Bronchial epithelial cell (primary cell): Measurements from ENCODE around the gene EML6. TPM values are rescaled to one million over a fixed set of nuclear protein-coding genes. Genes with fewer than 3 reads are reported as not detected.

Experiments used
- DNase-seq: peaks from one replicate; pipeline ENCODE4 v3.0.0-alpha.2; 2010; ENCODE audit warnings: low read depth
- FAIRE-seq: peaks from 2 replicates; lab custom pipeline; 2011; peaks lifted over from hg19 to GRCh38; lab: Jason Lieb, UNC
- H3K27me3 ChIP-seq: 2 replicates; pipeline ENCODE4 v1.5.1; 2011; ENCODE audit warnings: low read length; ENCODE audit not compliant: control insufficient read depth, insufficient read depth
- H3K36me3 ChIP-seq: 2 replicates; pipeline ENCODE4 v1.5.1; 2011; ENCODE audit warnings: low read length; ENCODE audit not compliant: control insufficient read depth, insufficient read depth
- H3K4me3 ChIP-seq: 2 replicates; pipeline ENCODE4 v1.5.1; 2011; ENCODE audit warnings: mild to moderate bottlenecking, low read depth, low read length, control low read depth
- total RNA-seq: library from RNA; depleted of rRNA; stranded (reverse); fragments of >200 nt; gene quantifications from 2 replicates; pipeline ENCODE4 v1.2.1, GENCODE V29; 2014
- TF ChIP-seq, protein P1 (sequence below): IDR thresholded peaks from 2 replicates; pipeline ENCODE4 v1.5.1; 2011; ENCODE audit warnings: mild to moderate bottlenecking, moderate library complexity, low read length, control low read depth, inconsistent platforms; ENCODE audit not compliant: insufficient read depth, severe bottlenecking

Gene EML6
- total RNA-seq, 1 donor from 2014 or later, result 0.53 TPM

DNA sequence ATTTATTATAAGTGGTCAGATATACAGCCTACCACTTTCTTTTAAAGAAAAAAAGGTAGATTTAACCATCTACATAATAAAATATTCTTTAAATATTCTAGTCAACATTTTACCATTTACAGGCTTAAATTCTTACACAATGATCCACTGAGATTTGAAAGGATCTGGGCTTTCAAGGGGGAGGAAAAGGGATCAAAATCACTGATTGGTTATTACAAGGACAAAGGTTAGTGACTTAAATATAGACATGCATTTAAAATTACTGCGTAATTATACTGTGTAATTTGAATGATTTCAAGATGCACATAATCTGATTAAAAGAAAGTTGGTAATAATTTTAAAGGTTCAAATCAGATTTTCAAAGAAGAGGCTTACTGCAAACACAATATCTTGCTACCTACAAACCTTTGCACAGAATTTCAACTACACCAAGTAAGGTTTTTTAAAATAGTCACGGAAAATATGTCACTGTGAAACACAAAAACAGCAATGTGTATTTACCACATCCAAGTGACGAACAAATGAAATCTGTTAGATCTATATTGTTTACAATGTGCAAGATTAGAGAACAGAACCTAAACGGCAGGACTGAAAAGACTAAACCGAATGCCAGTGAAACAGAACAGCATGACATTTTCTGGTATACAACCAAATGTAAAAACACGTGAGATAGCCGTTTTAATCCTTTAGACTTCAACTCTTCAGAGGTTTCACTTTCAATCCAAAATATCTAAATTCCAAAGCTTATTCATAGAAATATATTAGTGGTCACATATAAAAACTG is 286.0 kb downstream of the EML6 start:
- FAIRE-seq (no peak), DNase-seq (no peak)
- TF ChIP-seq, protein P1, sequence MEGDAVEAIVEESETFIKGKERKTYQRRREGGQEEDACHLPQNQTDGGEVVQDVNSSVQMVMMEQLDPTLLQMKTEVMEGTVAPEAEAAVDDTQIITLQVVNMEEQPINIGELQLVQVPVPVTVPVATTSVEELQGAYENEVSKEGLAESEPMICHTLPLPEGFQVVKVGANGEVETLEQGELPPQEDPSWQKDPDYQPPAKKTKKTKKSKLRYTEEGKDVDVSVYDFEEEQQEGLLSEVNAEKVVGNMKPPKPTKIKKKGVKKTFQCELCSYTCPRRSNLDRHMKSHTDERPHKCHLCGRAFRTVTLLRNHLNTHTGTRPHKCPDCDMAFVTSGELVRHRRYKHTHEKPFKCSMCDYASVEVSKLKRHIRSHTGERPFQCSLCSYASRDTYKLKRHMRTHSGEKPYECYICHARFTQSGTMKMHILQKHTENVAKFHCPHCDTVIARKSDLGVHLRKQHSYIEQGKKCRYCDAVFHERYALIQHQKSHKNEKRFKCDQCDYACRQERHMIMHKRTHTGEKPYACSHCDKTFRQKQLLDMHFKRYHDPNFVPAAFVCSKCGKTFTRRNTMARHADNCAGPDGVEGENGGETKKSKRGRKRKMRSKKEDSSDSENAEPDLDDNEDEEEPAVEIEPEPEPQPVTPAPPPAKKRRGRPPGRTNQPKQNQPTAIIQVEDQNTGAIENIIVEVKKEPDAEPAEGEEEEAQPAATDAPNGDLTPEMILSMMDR, result no peak
- Histone ChIP-seq H3K27me3 (no peaks in the 10 kb centered on the region), H3K4me3 (peak overlapping the region; percentile 15), H3K36me3 (no peaks in the 10 kb centered on the region)

GRCh38 chr2:55010149-55010591 is 286.7 kb downstream of the EML6 start:
- peak; percentile 81 for DNase-seq
- Histone ChIP-seq H3K4me3 (peak overlapping the region; percentile 15), H3K27me3 (no peaks in the 10 kb centered on the region), H3K36me3 (no peaks in the 10 kb centered on the region)
- FAIRE-seq, result no peak
- TF ChIP-seq, protein P1, result no peak

DNA sequence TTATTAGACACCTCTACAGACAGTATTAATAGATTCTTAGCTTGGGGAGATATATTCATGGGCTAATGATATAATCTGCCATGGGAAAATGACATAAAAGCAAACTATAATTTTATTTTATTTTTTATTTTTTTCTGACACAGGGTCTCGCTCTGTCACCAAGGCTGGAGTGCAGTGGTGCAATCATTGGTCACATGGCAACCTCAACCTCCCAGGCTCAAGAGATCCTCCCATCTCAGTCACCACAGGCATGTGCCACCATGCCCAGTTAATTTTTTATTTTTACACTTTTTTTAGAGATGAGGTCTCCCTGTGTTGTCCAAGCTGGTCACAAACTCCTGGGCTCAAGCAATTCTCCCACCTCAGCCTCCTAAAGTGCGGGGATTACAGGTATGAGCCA is 287.5 kb downstream of the EML6 start:
- TF ChIP-seq, protein P1, result no peak
- DNase-seq (peak; percentile 63), FAIRE-seq (no peak)
- no peak overlapping the region for H3K4me3 ChIP-seq
- H3K36me3 ChIP-seq, result no peaks in the 10 kb centered on the region
- no peaks in the 10 kb centered on the region for H3K27me3 ChIP-seq

DNA sequence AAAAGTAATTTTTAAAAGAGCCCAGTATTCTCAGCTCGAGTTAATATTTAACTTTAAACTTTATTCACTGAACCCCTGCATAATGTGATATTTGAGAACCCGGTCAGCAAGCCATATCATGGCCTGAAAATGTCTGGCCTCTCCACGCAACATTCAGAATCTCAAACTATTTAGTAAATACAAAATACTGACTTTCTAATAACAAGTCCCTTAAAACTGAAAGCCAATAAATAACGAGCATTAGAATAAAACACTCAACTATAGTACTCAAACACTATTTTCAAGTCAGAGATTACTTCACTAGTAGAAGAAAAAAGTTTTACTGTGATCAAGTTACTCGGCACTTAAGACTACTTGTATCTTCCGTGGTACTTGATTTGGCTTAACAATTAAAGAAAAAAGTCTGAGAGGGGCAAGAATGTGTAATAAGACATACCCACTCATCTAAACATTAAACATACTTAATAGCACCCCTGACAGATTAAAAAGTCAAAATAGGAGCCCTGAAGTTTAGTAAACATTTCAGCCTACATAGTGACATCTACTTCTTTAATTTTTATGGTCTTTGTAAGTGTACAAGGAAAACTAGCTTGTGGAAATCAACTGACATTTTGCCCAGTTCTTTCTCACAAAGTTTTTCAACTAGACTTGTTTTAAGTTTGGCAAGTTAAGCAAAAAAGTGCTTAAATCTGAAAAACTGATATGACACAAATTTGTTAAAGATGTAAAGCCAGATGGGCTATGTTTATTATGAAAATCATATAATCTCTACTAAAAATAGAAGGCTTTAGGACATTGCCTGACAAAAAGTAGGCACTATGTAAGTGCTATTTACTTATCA is 288.6 kb downstream of the EML6 start:
- Histone ChIP-seq H3K36me3 (no peaks in the 10 kb centered on the region), H3K27me3 (no peaks in the 10 kb centered on the region), H3K4me3 (no peak overlapping the region)
- DNase-seq, result peak; percentile 26
- no peak for FAIRE-seq
- TF ChIP-seq, protein P1, result no peak

GRCh38 chr2:55012672-55013484 is 289.4 kb downstream of the EML6 start:
- no peaks in the 10 kb centered on the region for H3K36me3 ChIP-seq
- H3K27me3 ChIP-seq, result no peaks in the 10 kb centered on the region
- TF ChIP-seq, protein P1, result no peak
- FAIRE-seq (no peak), DNase-seq (peak; percentile 63)
- no peak overlapping the region for H3K4me3 ChIP-seq
